Right atrium auricular region (tissue), 2 donors: ENCODE measurements around the gene KRTAP10-8. TPM values are rescaled to one million over a fixed set of nuclear protein-coding genes. Genes with fewer than 3 reads are reported as not detected.
"Not testable (repeated sequence)": the region's sequence is repeated elsewhere in the genome, so short reads cannot be mapped to it uniquely, and the experiment has no call there.

Source experiments
- DNase-seq: peaks from one replicate; pipeline ENCODE4 v3.0.0-alpha.2; 2019; ENCODE audit warnings: low spot score
- H3K27ac ChIP-seq, 2 donors: fragments of 200-600 bp; sonication (generic); 1 replicate in 1 of 2; 2 replicates in 1 of 2; pipeline ENCODE4 v1.5.1; 2016 to 2019
- H3K27me3 ChIP-seq, 2 donors: fragments of 200-600 bp; sonication (generic); one replicate each; pipeline versions ENCODE4 v1.5.1 to v1.6.0; 2017 to 2019
- H3K36me3 ChIP-seq: fragments of 200-600 bp; sonication (generic); one replicate; pipeline ENCODE4 v1.5.1; 2016
- H3K4me1 ChIP-seq, 2 donors: fragments of 200-600 bp; sonication (generic); one replicate each; pipeline versions ENCODE4 v1.5.1 to v1.6.0; 2017 to 2019
- H3K4me3 ChIP-seq, 2 donors: fragments of 200-600 bp; sonication (generic); 1 replicate in 1 of 2; 2 replicates in 1 of 2; pipeline ENCODE4 v1.5.1; 2017 to 2019; ENCODE audit warnings: mild to moderate bottlenecking in 1 of 2, moderate library complexity in 1 of 2
- H3K9me3 ChIP-seq, 2 donors: fragments of 200-600 bp; sonication (generic); one replicate each; pipeline ENCODE4 v1.5.1; 2019
- total RNA-seq, 2 donors: library from RNA; depleted of rRNA; stranded (reverse); fragments of >200 nt; gene quantifications; one replicate each; pipeline ENCODE4 v1.1.0, GENCODE V29; 2016
- TF ChIP-seq, protein P1 (sequence below), 2 donors: fragments of 200-600 bp; sonication (generic); IDR thresholded peaks; one replicate each; pipeline ENCODE4 v1.5.1; 2019; ENCODE audit warnings: antibody characterized with exemption in 2 of 2

The KRTAP10-8 gene
- total RNA-seq, 2 donors from 2014 or later = not detected

DNA sequence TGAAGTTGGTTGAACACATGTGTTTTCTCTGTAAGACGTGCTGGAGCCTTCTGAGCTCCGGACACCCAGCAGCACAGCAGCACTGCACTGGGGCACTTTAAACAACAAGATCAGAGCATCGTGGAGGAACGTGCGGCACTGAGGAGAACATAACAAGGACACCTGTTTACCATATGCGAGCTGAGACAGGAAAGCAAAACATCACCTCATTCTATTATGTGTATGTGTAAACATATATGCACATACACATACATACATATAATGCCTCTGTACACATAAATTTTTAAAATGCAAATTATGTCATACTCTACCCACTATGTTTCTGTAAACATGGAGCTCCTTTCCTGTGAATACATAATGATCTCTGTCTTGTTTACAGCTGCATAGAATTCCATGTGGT lies 16.4 kb upstream of the KRTAP10-8 start:
- H3K4me3 ChIP-seq = no peak overlapping the region
- H3K27me3 ChIP-seq = no peaks in the 10 kb centered on the region
- H3K9me3 ChIP-seq = peaks cover 0 to 4% of the 10 kb centered on the region in 2 donors
- no peak overlapping the region for H3K27ac ChIP-seq
- DNase-seq = no peak
- H3K4me1 ChIP-seq = no peaks in the 10 kb centered on the region
- TF ChIP-seq, protein P1, sequence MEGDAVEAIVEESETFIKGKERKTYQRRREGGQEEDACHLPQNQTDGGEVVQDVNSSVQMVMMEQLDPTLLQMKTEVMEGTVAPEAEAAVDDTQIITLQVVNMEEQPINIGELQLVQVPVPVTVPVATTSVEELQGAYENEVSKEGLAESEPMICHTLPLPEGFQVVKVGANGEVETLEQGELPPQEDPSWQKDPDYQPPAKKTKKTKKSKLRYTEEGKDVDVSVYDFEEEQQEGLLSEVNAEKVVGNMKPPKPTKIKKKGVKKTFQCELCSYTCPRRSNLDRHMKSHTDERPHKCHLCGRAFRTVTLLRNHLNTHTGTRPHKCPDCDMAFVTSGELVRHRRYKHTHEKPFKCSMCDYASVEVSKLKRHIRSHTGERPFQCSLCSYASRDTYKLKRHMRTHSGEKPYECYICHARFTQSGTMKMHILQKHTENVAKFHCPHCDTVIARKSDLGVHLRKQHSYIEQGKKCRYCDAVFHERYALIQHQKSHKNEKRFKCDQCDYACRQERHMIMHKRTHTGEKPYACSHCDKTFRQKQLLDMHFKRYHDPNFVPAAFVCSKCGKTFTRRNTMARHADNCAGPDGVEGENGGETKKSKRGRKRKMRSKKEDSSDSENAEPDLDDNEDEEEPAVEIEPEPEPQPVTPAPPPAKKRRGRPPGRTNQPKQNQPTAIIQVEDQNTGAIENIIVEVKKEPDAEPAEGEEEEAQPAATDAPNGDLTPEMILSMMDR (IDR thresholded peaks at IDR 0.05) = no peak
- no peaks in the 10 kb centered on the region for H3K36me3 ChIP-seq

DNA sequence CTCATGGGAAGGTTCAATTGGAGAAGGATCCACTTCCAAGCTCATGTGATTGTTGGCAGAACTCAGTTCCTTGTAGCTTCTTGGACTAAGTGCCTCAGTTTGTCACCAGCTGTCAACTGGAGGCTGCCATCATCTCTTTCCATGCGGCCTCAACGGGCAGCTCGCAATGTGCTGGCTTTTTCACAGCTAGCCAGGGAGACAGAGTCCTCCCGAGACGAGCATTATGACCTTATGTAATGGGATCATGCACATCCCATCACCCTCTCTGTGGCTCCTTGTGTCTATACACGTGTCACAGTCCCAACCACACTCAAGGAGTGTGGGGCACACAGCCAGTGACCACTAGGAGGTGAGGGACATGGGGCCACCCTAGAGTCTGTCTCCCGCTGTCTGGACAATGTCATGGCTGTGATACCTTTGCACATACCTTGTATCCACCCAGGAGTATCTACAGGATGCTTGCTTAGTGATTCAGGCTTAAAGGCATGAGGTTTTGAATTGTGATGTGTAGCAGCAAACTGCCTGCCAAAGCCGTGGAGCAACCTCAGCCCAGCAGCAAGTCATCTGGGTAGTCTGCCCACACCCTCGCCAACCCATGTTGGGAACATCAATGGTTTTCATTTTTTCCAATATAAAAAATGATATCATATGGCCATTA lies 15.7 kb upstream of the KRTAP10-8 start:
- DNase-seq = no peak
- Histone ChIP-seq H3K36me3 (no peaks in the 10 kb centered on the region), H3K27ac (no peak overlapping the region), H3K4me1 (no peaks in the 10 kb centered on the region), H3K9me3 (peaks cover 0 to 4% of the 10 kb centered on the region in 2 donors), H3K4me3 (no peak overlapping the region), H3K27me3 (no peaks in the 10 kb centered on the region)
- TF ChIP-seq, protein P1 (IDR thresholded peaks at IDR 0.05) = no peak

DNA sequence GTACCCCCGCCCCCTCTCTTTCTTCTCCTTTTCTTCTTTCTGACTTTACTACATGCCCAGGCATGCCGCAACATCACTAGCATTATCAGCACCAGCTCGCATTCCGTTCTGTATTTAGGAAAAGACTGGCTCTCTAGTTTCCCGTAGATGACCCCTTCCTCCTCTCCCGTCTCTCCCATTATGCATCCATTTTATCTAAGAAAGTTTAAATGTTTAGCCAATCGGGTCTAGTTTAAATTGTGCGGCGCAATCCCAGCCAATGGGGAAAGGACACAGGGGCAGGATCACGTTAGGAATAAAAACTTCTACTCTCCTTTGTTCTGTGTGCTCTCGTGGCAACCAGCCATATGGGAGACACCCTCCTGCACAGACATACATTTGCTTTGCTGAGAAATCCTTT lies 13.8 kb upstream of the KRTAP10-8 start:
- Histone ChIP-seq H3K4me1 (no peaks in the 10 kb centered on the region), H3K4me3 (no peak overlapping the region), H3K27me3 (no peaks in the 10 kb centered on the region), H3K36me3 (no peaks in the 10 kb centered on the region), H3K27ac (no peak overlapping the region), H3K9me3 (peaks cover 0 to 4% of the 10 kb centered on the region in 2 donors)
- no peak for DNase-seq
- TF ChIP-seq, protein P1 (IDR thresholded peaks at IDR 0.05) = no peak

DNA sequence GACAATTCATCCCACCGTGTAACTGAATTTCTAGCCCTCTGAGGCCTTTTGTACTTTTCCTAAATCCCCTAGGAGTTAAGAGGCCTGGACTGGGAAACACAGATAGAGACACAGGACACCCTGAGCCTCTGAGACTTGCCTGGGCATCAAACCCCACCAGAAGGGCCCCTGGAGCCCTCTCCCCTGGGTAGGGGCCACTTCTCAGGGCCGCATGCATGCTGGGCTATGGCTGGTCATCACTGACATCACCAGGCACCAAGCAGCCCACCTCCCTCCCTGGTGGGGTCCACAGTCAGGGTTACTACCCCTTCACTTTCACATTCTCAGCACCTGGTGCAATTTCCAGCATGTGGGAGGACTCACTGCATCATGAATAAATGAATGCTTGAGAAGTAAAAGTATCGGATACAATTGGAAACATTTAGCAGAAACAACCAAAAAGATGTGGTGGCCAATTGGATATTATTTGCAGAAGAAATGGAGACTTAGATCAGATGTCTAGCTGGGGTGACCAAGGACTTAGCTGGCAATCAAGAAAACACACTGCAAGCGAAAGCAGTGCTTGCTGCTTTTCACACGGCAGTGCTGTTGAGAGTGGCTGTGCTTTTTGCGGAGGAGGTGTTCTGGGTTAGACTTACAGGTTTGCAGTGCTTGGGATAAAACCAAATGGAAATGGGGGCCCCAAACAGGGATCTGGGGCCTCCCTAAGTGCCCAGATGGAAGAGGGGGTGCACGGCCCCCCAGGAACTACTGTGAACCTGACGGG lies 12.4 kb upstream of the KRTAP10-8 start:
- TF ChIP-seq, protein P1 (IDR thresholded peaks at IDR 0.05) = no peak
- no peak overlapping the region for H3K4me3 ChIP-seq
- H3K36me3 ChIP-seq = no peaks in the 10 kb centered on the region
- peaks cover 0 to 4% of the 10 kb centered on the region in 2 donors for H3K9me3 ChIP-seq
- no peaks in the 10 kb centered on the region for H3K27me3 ChIP-seq
- H3K27ac ChIP-seq = no peak overlapping the region
- no peak for DNase-seq
- H3K4me1 ChIP-seq = no peaks in the 10 kb centered on the region

DNA sequence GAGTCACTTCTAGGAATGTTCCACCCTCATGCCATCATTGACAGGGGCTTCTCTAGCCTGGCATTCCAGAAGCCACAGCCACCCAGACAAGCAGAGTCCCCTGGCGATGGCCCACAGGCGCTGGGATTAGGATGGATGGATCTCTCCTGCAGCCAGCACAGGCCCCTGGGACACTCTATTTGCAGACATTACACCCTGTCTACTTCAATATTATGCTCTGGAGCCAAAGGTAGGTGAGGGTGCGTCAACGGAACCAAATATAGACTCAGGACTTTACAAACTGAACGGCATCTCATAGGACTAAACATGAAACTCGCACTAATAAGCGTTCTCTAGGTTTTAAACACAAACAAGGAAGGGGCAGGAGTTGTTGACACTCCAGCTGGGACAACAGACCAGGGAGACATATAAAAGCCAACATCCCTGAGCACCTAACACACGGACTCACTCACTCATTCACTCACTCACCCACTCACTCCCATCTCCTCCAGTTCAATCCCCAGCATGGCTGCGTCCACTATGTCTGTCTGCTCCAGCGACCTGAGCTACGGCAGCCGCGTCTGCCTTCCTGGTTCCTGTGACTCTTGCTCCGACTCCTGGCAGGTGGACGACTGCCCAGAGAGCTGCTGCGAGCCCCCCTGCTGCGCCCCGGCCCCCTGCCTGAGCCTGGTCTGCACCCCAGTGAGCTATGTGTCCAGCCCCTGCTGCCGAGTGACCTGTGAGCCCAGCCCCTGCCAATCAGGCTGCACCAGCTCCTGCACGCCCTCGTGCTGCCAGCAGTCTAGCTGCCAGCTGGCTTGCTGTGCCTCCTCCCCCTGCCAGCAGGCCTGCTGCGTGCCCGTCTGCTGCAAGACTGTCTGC lies 11.5 kb upstream of the KRTAP10-8 start, which contains the start of gene KRTAP10-7:
Gene KRTAP10-7 (plus strand): TSS at position 480 of the 861 bp plus-strand sequence. CDS start 25 bp downstream, at position 505.
- not testable (repeated sequence) for DNase-seq, H3K4me1 ChIP-seq, H3K27me3 ChIP-seq, H3K36me3 ChIP-seq, H3K9me3 ChIP-seq, H3K27ac ChIP-seq, H3K4me3 ChIP-seq

DNA sequence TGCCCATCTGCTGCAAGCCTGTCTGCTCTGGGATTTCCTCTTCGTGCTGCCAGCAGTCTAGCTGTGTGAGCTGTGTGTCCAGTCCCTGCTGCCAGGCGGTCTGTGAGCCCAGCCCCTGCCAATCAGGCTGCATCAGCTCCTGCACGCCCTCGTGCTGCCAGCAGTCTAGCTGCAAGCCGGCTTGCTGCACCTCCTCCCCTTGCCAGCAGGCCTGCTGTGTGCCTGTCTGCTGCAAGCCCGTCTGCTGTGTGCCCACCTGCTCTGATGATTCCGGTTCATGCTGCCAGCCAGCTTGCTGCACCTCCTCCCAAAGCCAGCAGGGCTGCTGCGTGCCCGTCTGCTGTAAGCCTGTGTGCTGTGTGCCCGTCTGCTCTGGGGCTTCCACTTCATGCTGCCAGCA lies 10.8 kb upstream of the KRTAP10-8 start:
- not testable (repeated sequence) for H3K27me3 ChIP-seq, H3K9me3 ChIP-seq, H3K4me3 ChIP-seq, H3K27ac ChIP-seq, H3K4me1 ChIP-seq, DNase-seq, H3K36me3 ChIP-seq
